CD4-positive, alpha-beta memory T cell (primary cell): ENCODE results near the gene UFM1. TPM values are rescaled to one million over a fixed set of nuclear protein-coding genes. Genes with fewer than 3 reads are reported as not detected.

Source experiments
- CTCF ChIA-PET: fragments of 350-600 bp; sonication (Branson Sonifier 250); formaldehyde crosslinking; loops from one replicate; lab custom pipeline; 2021; ENCODE audit warnings: inconsistent platforms; ENCODE audit not compliant: partially characterized antibody; lab: Charles Lee
- POLR2A ChIA-PET: fragments of 350-600 bp; sonication (Branson Sonifier 250); formaldehyde crosslinking; loops from one replicate; lab custom pipeline; 2021; ENCODE audit not compliant: partially characterized antibody; lab: Charles Lee
- DNase-seq, 5 donors: peaks; one replicate each; pipeline versions ENCODE4 v3.0.0 to v3.0.0-alpha.2; 2020 to 2022; ENCODE audit warnings: mixed read lengths in 1 of 5
- H3K27ac ChIP-seq: one replicate; pipeline ENCODE4 v1.7.0; 2013; ENCODE audit warnings: low read depth, low read length
- H3K27me3 ChIP-seq: 2 replicates; pipeline ENCODE4 v1.7.0; 2013; ENCODE audit warnings: mild to moderate bottlenecking, low read length, moderate library complexity; ENCODE audit not compliant: insufficient read depth
- H3K36me3 ChIP-seq: 2 replicates; pipeline ENCODE4 v1.7.0; 2013; ENCODE audit warnings: mild to moderate bottlenecking, low read length, moderate library complexity; ENCODE audit not compliant: insufficient read depth
- H3K4me1 ChIP-seq: 2 replicates; pipeline ENCODE4 v1.7.0; 2013; ENCODE audit warnings: mild to moderate bottlenecking, low read length, moderate library complexity; ENCODE audit not compliant: insufficient read depth
- H3K4me3 ChIP-seq, 2 donors: one replicate each; pipeline ENCODE4 v1.7.0; 2013; ENCODE audit warnings: low read length in 2 of 2, mild to moderate bottlenecking in 1 of 2
- H3K9me3 ChIP-seq, 2 donors: one replicate each; pipeline ENCODE4 v1.7.0; 2013; ENCODE audit warnings: low read length in 2 of 2, control low read depth in 1 of 2; ENCODE audit not compliant: control insufficient read depth in 1 of 2
- H3K27ac Mint-ChIP-seq, 7 donors: one replicate each; pipeline ENCODE4 v1.8.0; 2020 to 2021; ENCODE audit warnings: mixed read lengths in 7 of 7, mild to moderate bottlenecking in 6 of 7, inconsistent platforms in 3 of 7, moderate library complexity in 3 of 7
- H3K27me3 Mint-ChIP-seq, 2 donors: one replicate each; pipeline ENCODE4 v1.8.0; 2020 to 2021; ENCODE audit warnings: mixed read lengths in 2 of 2
- H3K36me3 Mint-ChIP-seq, 2 donors: one replicate each; pipeline ENCODE4 v1.8.0; 2020 to 2021; ENCODE audit warnings: mixed read lengths in 2 of 2, inconsistent platforms in 1 of 2, mild to moderate bottlenecking in 1 of 2
- H3K4me1 Mint-ChIP-seq, 4 donors: one replicate each; pipeline ENCODE4 v1.8.0; 2020 to 2021; ENCODE audit warnings: mixed read lengths in 4 of 4, mild to moderate bottlenecking in 1 of 4
- H3K4me3 Mint-ChIP-seq, 8 donors: one replicate each; pipeline ENCODE4 v1.8.0; 2020 to 2021; ENCODE audit warnings: mixed read lengths in 8 of 8, mild to moderate bottlenecking in 7 of 8, moderate library complexity in 6 of 8, inconsistent platforms in 3 of 8
- H3K9me3 Mint-ChIP-seq, 8 donors: one replicate each; pipeline ENCODE4 v1.8.0; 2020 to 2021; ENCODE audit warnings: mixed read lengths in 8 of 8, mild to moderate bottlenecking in 5 of 8, inconsistent platforms in 3 of 8, moderate library complexity in 1 of 8
- intact Hi-C: fragments of 100-400 bp; cut with micrococcal nuclease; formaldehyde crosslinking; loops from one replicate; pipeline ENCODE4 v1.15.1; 2023
- polyA plus RNA-seq, 2 donors: library from polyadenylated mRNA; unstranded; fragments of 300-500 nt; fragmentation: Illumina TruSeq; gene quantifications; one replicate each; pipeline ENCODE4 v1.2.3, GENCODE V29; 2021
- total RNA-seq, 2 experiments: library from RNA; stranded (reverse); gene quantifications; one replicate each; pipeline ENCODE4 v1.2.3, GENCODE V29; 2021

Gene UFM1
- total and polyA plus RNA-seq, 4 experiments from 2014 or later = 68.9 to 82.1 (median 75.4) TPM

DNA sequence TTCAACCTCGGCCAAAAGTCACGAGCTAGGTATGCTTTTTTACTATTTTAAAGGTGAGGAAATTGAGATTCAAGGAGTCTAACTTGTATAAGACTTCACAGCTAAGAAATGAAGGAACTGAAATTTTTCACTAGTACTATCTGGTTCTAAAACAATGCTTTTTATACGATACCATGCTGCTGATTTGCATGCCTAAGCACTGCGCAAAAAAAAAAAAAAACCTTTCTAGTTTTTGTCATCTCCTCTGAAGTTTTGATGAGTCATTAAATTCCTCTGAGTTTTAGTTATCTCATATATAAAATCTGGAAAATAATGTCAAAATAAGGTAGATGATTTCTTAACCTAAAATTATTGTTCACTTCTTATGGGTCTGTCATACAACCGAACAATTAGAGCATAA, 28.0 kb upstream of the UFM1 start:
- no peaks in the 10 kb centered on the region for H3K9me3 ChIP-seq
- ChIA-PET POLR2A (no interaction called here), CTCF (no interaction called here)
- no peak overlapping the region for H3K27ac ChIP-seq
- no peak for DNase-seq
- no peaks in the 10 kb centered on the region for H3K27me3 ChIP-seq
- H3K36me3 ChIP-seq = no peaks in the 10 kb centered on the region
- H3K27me3 Mint-ChIP-seq = peaks cover 6 to 7% of the 10 kb centered on the region in 2 donors
- H3K9me3 Mint-ChIP-seq = peaks cover 0 to 5% (median 4%) of the 10 kb centered on the region in 8 donors
- no peaks in the 10 kb centered on the region for H3K4me1 Mint-ChIP-seq
- H3K4me3 Mint-ChIP-seq = no peak overlapping the region
- no peak overlapping the region for H3K4me3 ChIP-seq
- H3K36me3 Mint-ChIP-seq = no peaks in the 10 kb centered on the region
- H3K4me1 ChIP-seq = no peaks in the 10 kb centered on the region
- intact Hi-C loops = no loop called here
- H3K27ac Mint-ChIP-seq = no peak overlapping the region

DNA sequence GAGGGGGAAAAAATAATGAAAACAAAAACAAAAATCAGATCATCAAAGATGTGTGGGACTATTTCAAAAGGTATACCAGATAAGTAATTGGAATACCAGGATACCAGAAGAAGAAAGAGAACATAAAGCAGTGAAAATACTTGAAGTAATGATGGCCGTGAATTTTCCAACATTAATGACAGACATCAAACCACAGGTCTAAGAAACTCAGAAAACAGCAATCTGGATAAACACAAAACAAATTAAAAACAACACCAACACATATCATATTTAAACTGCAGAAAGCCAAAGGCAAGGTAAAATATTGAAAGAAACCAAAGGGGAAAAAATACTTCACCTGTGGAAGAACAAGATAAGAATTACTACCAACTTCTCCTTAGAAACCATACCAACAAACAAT, 24.2 kb upstream of the UFM1 start:
- Histone ChIP-seq H3K9me3 (no peaks in the 10 kb centered on the region), H3K27ac (no peak overlapping the region), H3K4me1 (no peaks in the 10 kb centered on the region), H3K4me3 (no peak overlapping the region), H3K27me3 (no peaks in the 10 kb centered on the region), H3K36me3 (no peaks in the 10 kb centered on the region)
- peaks cover 1 to 5% of the 10 kb centered on the region in 2 donors for H3K27me3 Mint-ChIP-seq
- POLR2A ChIA-PET = no interaction called here
- no peak overlapping the region for H3K27ac Mint-ChIP-seq
- H3K36me3 Mint-ChIP-seq = no peaks in the 10 kb centered on the region
- intact Hi-C loops = no loop called here
- no peaks in the 10 kb centered on the region for H3K4me1 Mint-ChIP-seq
- no peak overlapping the region for H3K4me3 Mint-ChIP-seq
- CTCF ChIA-PET = no interaction called here
- peaks cover 0 to 5% (median under 1%) of the 10 kb centered on the region in 8 donors for H3K9me3 Mint-ChIP-seq
- DNase-seq = no peak

DNA sequence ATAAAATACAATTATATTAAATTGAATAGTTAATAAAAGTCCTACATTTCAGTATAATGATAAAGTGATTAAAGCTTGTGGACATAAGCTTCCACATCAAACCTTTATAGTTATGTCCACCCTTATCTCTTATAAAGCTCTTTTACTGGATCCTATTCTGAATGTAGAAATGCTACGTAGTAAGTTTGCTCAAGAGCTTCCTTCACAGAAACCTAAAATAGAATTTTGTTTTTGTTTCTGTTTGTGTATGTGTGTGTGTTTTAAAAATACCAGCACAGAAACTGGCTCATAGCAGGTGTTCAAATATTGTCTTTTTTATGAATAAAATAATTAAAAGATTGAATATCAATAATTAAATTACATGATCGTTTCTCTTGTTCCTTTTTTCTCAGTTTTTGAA, 21.0 kb upstream of the UFM1 start:
- no peak for DNase-seq
- H3K27me3 ChIP-seq = no peaks in the 10 kb centered on the region
- no peaks in the 10 kb centered on the region for H3K4me1 Mint-ChIP-seq
- no peaks in the 10 kb centered on the region for H3K4me1 ChIP-seq
- H3K36me3 Mint-ChIP-seq = no peaks in the 10 kb centered on the region
- H3K4me3 ChIP-seq = no peak overlapping the region
- H3K27ac ChIP-seq = no peak overlapping the region
- H3K4me3 Mint-ChIP-seq = no peak overlapping the region
- CTCF ChIA-PET = no interaction called here
- peaks cover 1 to 4% of the 10 kb centered on the region in 2 donors for H3K27me3 Mint-ChIP-seq
- intact Hi-C loops = no loop called here
- POLR2A ChIA-PET = no interaction called here
- H3K9me3 ChIP-seq = no peaks in the 10 kb centered on the region
- peaks cover 0 to 5% (median 0%) of the 10 kb centered on the region in 8 donors for H3K9me3 Mint-ChIP-seq
- no peak overlapping the region for H3K27ac Mint-ChIP-seq
- no peaks in the 10 kb centered on the region for H3K36me3 ChIP-seq

DNA sequence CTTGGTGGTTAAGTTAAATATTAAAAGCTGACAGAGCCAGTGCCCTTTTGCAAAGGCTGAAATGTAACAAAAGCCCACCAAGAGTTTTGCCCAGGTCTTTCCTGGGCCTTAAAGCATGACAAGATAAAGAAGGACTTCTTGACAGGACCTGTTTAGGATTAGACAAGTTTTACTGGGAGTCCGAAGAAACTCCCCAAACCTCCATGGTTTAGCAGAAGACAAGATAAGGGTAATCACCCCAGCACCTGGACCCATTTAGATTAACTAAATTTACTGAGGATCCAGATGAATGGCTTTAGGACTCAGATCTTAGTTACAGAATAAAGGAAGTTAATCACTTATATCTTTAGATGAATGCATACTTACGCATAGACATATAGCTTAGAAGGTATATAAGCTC, 14.8 kb upstream of the UFM1 start:
- H3K4me1 Mint-ChIP-seq = no peaks in the 10 kb centered on the region
- Histone ChIP-seq H3K27me3 (no peaks in the 10 kb centered on the region), H3K27ac (no peak overlapping the region), H3K4me3 (no peak overlapping the region), H3K4me1 (no peaks in the 10 kb centered on the region), H3K36me3 (no peaks in the 10 kb centered on the region), H3K9me3 (no peaks in the 10 kb centered on the region)
- H3K36me3 Mint-ChIP-seq = no peaks in the 10 kb centered on the region
- no peak overlapping the region for H3K27ac Mint-ChIP-seq
- intact Hi-C loops = no loop called here
- ChIA-PET POLR2A (interaction anchor here (1.0 kb wide), 1 partner anchor 14 kb away, joined by 3 read pairs; no protein-coding TSS in a partner anchor), CTCF (no interaction called here)
- H3K9me3 Mint-ChIP-seq = no peaks in the 10 kb centered on the region
- no peaks in the 10 kb centered on the region for H3K27me3 Mint-ChIP-seq
- no peak for DNase-seq
- no peak overlapping the region for H3K4me3 Mint-ChIP-seq

DNA sequence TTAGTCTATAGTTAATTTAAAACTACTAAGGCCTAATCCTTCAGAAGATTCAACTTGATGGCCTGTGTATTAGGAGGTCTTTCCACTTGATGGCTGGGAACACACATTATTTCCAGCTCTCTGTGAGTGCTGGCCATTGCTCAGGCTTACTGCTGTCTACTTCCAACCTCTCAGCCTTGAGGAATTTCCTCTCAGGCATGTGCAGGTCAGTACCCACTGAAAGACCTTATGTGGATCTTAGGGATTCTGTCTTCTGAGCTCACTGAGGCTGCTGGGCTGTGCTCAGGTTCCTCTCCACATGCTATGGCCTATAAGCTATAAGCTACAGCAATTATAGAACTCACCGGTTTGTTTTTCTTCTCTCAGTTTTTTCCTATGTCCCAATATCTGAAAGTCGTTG, 11.6 kb upstream of the UFM1 start:
- no peaks in the 10 kb centered on the region for H3K4me1 Mint-ChIP-seq
- H3K27me3 Mint-ChIP-seq = peaks cover 1 to 3% of the 10 kb centered on the region in 2 donors
- DNase-seq = no peak
- H3K9me3 Mint-ChIP-seq = no peaks in the 10 kb centered on the region
- POLR2A ChIA-PET = no interaction called here
- no peaks in the 10 kb centered on the region for H3K27me3 ChIP-seq
- H3K36me3 Mint-ChIP-seq = no peaks in the 10 kb centered on the region
- H3K9me3 ChIP-seq = no peaks in the 10 kb centered on the region
- no peak overlapping the region for H3K4me3 ChIP-seq
- no peak overlapping the region for H3K27ac ChIP-seq
- H3K27ac Mint-ChIP-seq = no peak overlapping the region
- intact Hi-C loops = no loop called here
- H3K36me3 ChIP-seq = no peaks in the 10 kb centered on the region
- CTCF ChIA-PET = no interaction called here
- no peak overlapping the region for H3K4me3 Mint-ChIP-seq
- no peaks in the 10 kb centered on the region for H3K4me1 ChIP-seq

DNA sequence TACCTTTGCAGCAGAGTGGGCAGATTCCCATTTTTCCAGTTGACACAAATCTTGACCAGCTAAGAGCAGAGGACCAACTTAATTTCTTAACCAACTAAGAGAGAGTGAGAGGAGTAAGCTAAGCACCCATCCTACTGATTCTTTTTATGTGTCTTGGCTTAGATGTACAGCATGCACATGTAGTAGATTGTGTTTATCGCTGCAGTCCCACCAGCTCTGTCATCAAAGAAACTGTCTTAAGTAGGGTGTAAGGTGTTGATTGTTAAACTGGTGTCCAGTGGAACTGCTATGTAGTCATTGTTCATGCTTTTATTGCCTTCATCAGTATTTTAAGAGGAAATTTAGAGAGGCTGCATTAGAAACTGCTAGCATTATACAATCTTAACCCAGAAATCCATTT, 9.0 kb upstream of the UFM1 start:
- Mint-ChIP-seq H3K27ac (no peak overlapping the region), H3K27me3 (peaks cover 1 to 6% of the 10 kb centered on the region in 2 donors), H3K9me3 (no peaks in the 10 kb centered on the region), H3K36me3 (no peaks in the 10 kb centered on the region), H3K4me3 (no peak overlapping the region), H3K4me1 (no peaks in the 10 kb centered on the region)
- intact Hi-C loops = no loop called here
- no peak for DNase-seq
- Histone ChIP-seq H3K27ac (no peak overlapping the region), H3K36me3 (no peaks in the 10 kb centered on the region), H3K4me1 (no peaks in the 10 kb centered on the region), H3K9me3 (no peaks in the 10 kb centered on the region), H3K4me3 (no peak overlapping the region), H3K27me3 (no peaks in the 10 kb centered on the region)
- ChIA-PET POLR2A (no interaction called here), CTCF (no interaction called here)

DNA sequence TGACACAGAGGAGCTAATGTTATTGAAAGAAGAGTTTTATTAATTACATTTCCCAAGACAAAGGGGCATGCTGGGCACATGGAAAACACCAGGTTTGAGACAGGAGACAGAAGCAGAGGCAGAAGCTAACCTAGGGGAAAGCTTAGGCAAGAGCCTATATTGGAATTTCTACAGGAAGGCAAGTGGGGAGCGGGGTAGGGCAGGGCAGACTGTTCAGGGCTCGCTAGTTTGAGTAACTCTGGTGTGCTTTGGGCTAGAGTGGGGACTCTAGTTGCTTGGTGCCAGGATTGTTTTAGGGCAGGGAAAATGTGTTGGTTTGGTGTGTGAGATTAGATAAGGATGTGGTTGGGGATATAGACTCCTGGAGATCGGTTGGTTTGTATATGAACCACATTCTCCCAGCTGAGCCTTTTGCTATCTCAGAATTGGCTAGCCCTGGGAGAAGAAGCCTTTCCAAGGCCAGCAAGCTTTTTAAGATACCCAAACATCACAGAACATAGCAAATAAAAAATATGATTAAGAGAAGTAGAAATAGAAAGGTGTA, 8.4 kb upstream of the UFM1 start:
- Histone ChIP-seq H3K36me3 (no peaks in the 10 kb centered on the region), H3K9me3 (no peaks in the 10 kb centered on the region), H3K4me1 (no peaks in the 10 kb centered on the region), H3K27me3 (no peaks in the 10 kb centered on the region), H3K27ac (no peak overlapping the region), H3K4me3 (no peak overlapping the region)
- CTCF ChIA-PET = no interaction called here
- POLR2A ChIA-PET = no interaction called here
- intact Hi-C loops = no loop called here
- peaks cover 1 to 6% of the 10 kb centered on the region in 2 donors for H3K27me3 Mint-ChIP-seq
- no peaks in the 10 kb centered on the region for H3K4me1 Mint-ChIP-seq
- DNase-seq = no peak
- no peaks in the 10 kb centered on the region for H3K9me3 Mint-ChIP-seq
- no peaks in the 10 kb centered on the region for H3K36me3 Mint-ChIP-seq
- H3K4me3 Mint-ChIP-seq = no peak overlapping the region
- no peak overlapping the region for H3K27ac Mint-ChIP-seq

DNA sequence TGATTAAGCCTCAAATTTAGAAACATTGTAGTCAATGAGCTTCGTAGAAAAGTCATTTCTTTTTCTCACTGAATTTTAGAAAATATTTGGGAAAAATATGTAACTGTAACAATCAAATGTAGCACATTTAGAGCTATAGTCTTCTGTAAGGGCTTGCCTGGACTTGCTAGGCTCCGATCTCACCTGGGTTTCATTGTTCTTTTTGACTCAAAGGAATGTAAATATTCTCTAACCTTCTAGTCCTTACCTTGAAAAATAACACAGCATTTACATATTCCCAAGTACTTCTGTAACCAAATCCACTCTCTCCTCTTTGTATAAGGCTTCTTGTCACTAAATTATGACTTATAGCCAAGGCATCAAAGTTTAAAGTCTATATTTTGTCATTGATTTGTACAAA, 2.9 kb upstream of the UFM1 start:
- intact Hi-C loops = loop anchor here (5.0 kb wide), 1 partner anchor 1999 kb away; the partner anchor contains the start of gene SPART
- no peaks in the 10 kb centered on the region for H3K36me3 ChIP-seq
- H3K4me1 ChIP-seq = peaks cover 24% of the 10 kb centered on the region
- Mint-ChIP-seq H3K36me3 (peaks cover 7 to 19% of the 10 kb centered on the region in 2 donors), H3K4me1 (peaks cover 20 to 31% (median 24%) of the 10 kb centered on the region in 4 donors), H3K27me3 (peaks cover 0 to 4% of the 10 kb centered on the region in 2 donors), H3K27ac (no peak overlapping the region), H3K9me3 (no peaks in the 10 kb centered on the region), H3K4me3 (no peak overlapping the region)
- H3K27ac ChIP-seq = no peak overlapping the region
- no peaks in the 10 kb centered on the region for H3K27me3 ChIP-seq
- DNase-seq = no peak
- H3K9me3 ChIP-seq = no peaks in the 10 kb centered on the region
- H3K4me3 ChIP-seq = no peak overlapping the region
- POLR2A ChIA-PET = no interaction called here
- CTCF ChIA-PET = no interaction called here
